ENCODE data around the gene HYKK.
"Not testable (repeated sequence)": the region's sequence is repeated elsewhere in the genome, so short reads cannot be mapped to it uniquely, and the experiment has no call there.

HYKK gene

GRCh38 chr15:78551902-78552301 is 44.5 kb downstream of the HYKK start:
- TF ChIP-seq CTCF (IDR thresholded peaks at IDR 0.05; ENCODE audit: low read depth, low read length) = no peak
- no peak for DNase-seq (ENCODE audit: low read depth in 2 of 2)
- no peak overlapping the region for H3K4me3 ChIP-seq (replicated peaks in 1 of 2; ENCODE audit: low read depth in 2 of 2, low read length in 2 of 2)

GRCh38 chr15:78552597-78552996 is 45.2 kb downstream of the HYKK start:
- no peak for TF ChIP-seq CTCF (IDR thresholded peaks at IDR 0.05; ENCODE audit: low read depth, low read length)
- H3K4me3 ChIP-seq (replicated peaks in 1 of 2; ENCODE audit: low read depth in 2 of 2, low read length in 2 of 2) = no peak overlapping the region
- DNase-seq (ENCODE audit: low read depth in 2 of 2) = no peak

- H3K4me3 ChIP-seq (replicated peaks in 1 of 2; ENCODE audit: low read depth in 2 of 2, low read length in 2 of 2); DNase-seq (ENCODE audit: low read depth in 2 of 2): not testable (repeated sequence)
Observed at GRCh38 chr15:78560201-78560600, 52.8 kb downstream of the HYKK start.

GRCh38 chr15:78561490-78561889 is 54.1 kb downstream of the HYKK start:
- TF ChIP-seq CTCF (IDR thresholded peaks at IDR 0.05; ENCODE audit: low read depth, low read length) = no peak
- H3K4me3 ChIP-seq (replicated peaks in 1 of 2; ENCODE audit: low read depth in 2 of 2, low read length in 2 of 2) = no peak overlapping the region
- DNase-seq (ENCODE audit: low read depth in 2 of 2) = no peak

- TF ChIP-seq CTCF (IDR thresholded peaks at IDR 0.05; ENCODE audit: low read depth, low read length) = no peak
- no peak overlapping the region for H3K4me3 ChIP-seq (replicated peaks in 1 of 2; ENCODE audit: low read depth in 2 of 2, low read length in 2 of 2)
- DNase-seq (ENCODE audit: low read depth in 2 of 2) = no peak
Observed at GRCh38 chr15:78563092-78563491, 55.7 kb downstream of the HYKK start.

GRCh38 chr15:78564743-78565096 is 57.3 kb downstream of the HYKK start:
- H3K4me3 ChIP-seq (replicated peaks in 1 of 2; ENCODE audit: low read depth in 2 of 2, low read length in 2 of 2) = no peak overlapping the region
- no peak for DNase-seq (ENCODE audit: low read depth in 2 of 2)
- TF ChIP-seq CTCF (IDR thresholded peaks at IDR 0.05; ENCODE audit: low read depth, low read length) = no peak

- no peak for TF ChIP-seq CTCF (IDR thresholded peaks at IDR 0.05; ENCODE audit: low read depth, low read length)
- peak; percentile 78 to 86 for DNase-seq (ENCODE audit: low read depth in 2 of 2)
- peak within 1 kb of the TSS; percentile 61 to 70 for H3K4me3 ChIP-seq (replicated peaks in 1 of 2; ENCODE audit: low read depth in 2 of 2, low read length in 2 of 2)
Observed at GRCh38 chr15:78565097-78565950, 57.9 kb downstream of the HYKK start, which contains the start of gene CHRNA5. CHRNA5 (plus strand) TSS chr15:78565520; CDS start chr15:78565720, 200 bp downstream.
